IPS-NIHi7 (cell line): ENCODE results near the gene MSX1.

Experiments
- DNase-seq: peaks from one replicate; pipeline ENCODE4 v3.0.0; 2012; ENCODE audit warnings: mixed read lengths; ENCODE audit errors: extremely low spot score

MSX1 gene

GRCh38 chr4:4869731-4870571 lies 10.5 kb downstream of the MSX1 start:
- peak; percentile 64 for DNase-seq

- DNase-seq = no peak
Measured at GRCh38 chr4:4870576-4871241, 11.2 kb downstream of the MSX1 start.

GRCh38 chr4:4871242-4871572 lies 11.7 kb downstream of the MSX1 start:
- DNase-seq = no peak

- no peak for DNase-seq
Measured at GRCh38 chr4:4871573-4872313, 12.3 kb downstream of the MSX1 start.

- peak; percentile 80 for DNase-seq
Measured at GRCh38 chr4:4872314-4872903, 12.9 kb downstream of the MSX1 start.

- no peak for DNase-seq
Measured at GRCh38 chr4:4873203-4873602, 13.7 kb downstream of the MSX1 start.

- no peak for DNase-seq
Measured at GRCh38 chr4:4874254-4874653, 14.8 kb downstream of the MSX1 start.

- DNase-seq = no peak
Measured at GRCh38 chr4:4875147-4875546, 15.7 kb downstream of the MSX1 start.

- no peak for DNase-seq
Measured at GRCh38 chr4:4875611-4876010, 16.1 kb downstream of the MSX1 start.

GRCh38 chr4:4876945-4877661 lies 17.6 kb downstream of the MSX1 start:
- no peak for DNase-seq

GRCh38 chr4:4880492-4880891 lies 21.0 kb downstream of the MSX1 start:
- DNase-seq = no peak

GRCh38 chr4:4881432-4881831 lies 22.0 kb downstream of the MSX1 start:
- no peak for DNase-seq

- no peak for DNase-seq
Measured at GRCh38 chr4:4884611-4885010, 25.1 kb downstream of the MSX1 start.

- DNase-seq = no peak
Measured at GRCh38 chr4:4887426-4887825, 28.0 kb downstream of the MSX1 start.

- DNase-seq = no peak
Measured at GRCh38 chr4:4888695-4889094, 29.2 kb downstream of the MSX1 start.

- DNase-seq = no peak
Measured at GRCh38 chr4:4889781-4890180, 30.3 kb downstream of the MSX1 start.

- no peak for DNase-seq
Measured at GRCh38 chr4:4890574-4891255, 31.2 kb downstream of the MSX1 start.

GRCh38 chr4:4893721-4894120 lies 34.3 kb downstream of the MSX1 start:
- DNase-seq = no peak

- no peak for DNase-seq
Measured at GRCh38 chr4:4899202-4899925, 39.9 kb downstream of the MSX1 start.

GRCh38 chr4:4901877-4902276 lies 42.4 kb downstream of the MSX1 start:
- no peak for DNase-seq
